Embryonic facial prominence (tissue), 1 donor: ENCODE measurements around the gene ZNF217.
"Not testable (repeated sequence)": the region's sequence is repeated elsewhere in the genome, so short reads cannot be mapped to it uniquely, and the experiment has no call there.

Experiments used
- DNase-seq: peaks from one replicate; pipeline ENCODE4 v3.0.0-alpha.2; 2016; ENCODE audit errors: extremely low spot score

ZNF217 gene

DNA sequence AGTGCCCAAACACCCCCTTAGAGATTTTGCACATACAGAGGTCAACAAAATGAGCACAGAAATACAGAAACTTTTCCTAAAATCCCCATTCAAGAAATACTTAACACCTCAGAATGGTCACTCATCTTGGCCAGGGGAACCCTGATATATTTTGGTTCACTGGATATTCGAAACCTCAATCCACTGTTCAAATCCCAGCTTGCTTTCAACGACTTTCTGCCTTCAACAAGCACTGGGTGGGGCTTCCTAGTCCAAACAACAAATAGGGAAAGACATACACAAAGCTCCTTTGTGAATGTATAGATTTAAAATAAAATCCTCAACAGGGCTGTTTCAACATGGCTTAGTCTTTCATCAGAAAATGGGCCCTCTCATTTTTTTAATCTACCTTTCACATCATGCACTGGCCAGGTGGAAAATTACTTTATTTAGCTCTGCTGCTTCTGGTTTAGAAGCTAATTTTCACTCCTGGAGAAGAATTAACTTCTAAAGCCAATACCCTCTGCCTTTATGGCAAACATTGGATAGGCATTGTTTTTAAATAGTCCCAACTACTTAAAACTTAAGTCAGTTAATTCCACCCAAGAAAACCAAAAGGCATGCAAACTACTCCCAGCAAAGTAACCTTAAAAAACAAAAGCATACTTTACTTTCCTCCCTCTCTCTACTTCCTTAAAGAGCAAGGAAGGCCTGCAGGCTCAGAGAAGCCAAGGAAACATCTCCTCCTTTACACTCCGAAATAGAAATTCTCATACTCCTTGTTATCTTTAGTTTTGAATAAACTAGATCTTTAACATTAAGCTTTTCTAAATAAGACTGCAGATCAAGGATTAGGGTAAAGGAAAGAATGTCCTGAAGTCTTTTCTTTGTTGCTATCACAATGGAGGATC lies 9.7 kb downstream of the ZNF217 start:
- DNase-seq = not testable (repeated sequence)

DNA sequence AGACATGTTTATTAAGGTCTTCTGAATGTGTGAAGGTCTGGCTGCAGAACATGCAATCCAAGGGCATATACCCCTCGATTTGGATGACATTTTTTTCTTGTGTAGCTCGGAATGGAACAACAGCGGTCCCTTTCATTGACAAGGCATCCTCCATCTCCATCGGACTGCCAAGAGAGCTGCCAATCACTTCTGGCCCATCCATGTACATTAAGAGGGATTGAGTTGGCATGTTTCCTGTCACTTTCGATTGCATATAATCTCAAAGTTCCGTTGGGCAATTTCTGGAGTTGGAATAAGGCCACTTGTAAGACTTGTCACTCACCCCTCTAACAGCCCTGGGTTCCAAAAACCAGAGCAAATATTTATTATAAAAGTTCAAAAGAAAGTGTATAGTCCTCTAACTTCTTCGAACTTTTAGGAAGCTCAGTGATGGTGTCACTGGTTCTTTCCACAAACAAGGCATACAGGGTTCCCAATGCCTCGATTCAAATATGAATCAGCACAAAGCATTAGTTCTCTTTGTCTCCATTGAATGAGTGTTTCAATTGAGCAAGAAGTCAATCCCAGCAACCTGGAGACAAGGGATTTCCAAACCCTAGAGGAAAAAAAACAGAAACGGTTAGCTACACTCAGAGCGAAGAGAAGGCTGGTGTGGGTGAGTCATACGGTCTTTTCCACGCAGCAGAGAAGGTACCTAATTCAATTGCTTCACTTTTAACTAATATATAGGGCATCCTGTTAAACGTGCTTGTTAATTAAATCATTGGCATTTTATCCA lies 10.9 kb downstream of the ZNF217 start:
- no peak for DNase-seq

DNA sequence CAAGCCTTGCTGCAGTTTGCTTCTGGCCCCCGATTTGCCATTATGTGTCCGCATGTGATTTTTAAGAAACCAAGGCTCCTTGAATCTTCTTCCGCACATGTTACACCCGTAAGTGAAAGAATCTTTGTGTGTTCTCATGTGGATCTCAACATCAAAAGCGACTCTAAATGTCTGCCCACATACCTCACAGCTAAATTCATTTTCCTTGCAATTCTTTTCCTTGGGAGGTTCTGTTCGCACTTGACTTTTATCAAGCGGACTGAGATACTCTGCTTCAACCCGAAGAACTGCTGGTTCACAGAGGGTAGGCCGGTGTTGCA lies 11.4 kb downstream of the ZNF217 start:
- no peak for DNase-seq

DNA sequence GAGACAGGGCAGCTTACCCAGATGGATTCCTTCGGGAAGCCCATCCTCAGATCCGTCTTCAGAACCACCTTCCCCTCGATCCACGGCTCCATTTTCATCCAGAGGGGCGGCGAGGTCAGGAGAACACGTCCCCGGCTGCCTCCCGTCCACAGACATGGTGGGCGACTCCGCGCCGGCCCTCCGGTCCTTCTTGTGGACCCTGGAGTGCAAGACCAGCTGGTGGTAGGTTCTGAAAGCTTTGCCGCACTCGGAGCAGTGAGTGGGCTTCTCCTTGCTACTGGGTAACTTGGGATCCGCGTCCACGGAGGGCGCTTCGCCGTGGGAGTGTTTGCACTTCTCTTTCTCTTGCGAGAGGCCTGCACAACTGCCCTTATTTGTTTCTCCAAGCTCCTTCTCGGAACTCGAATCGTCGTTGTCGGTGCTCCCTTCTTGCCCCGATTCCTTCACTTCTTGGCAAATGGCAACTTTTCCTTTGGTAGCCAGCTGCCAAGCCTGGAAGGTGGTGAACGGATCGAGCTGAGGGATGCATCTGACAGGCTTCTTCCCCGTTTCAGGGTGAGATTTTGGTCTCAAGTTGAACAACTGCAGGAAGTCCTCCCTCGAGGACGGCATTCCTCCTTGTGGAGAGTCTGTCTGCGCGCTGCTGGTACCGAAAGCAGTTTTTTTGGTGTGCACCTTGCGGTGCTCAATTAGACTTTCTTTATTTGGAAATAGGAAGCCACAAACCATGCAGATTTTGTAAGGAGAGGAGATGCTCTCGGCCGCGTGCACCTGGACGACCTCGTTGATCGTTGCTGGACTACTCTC lies 12.0 kb downstream of the ZNF217 start:
- no peak for DNase-seq

DNA sequence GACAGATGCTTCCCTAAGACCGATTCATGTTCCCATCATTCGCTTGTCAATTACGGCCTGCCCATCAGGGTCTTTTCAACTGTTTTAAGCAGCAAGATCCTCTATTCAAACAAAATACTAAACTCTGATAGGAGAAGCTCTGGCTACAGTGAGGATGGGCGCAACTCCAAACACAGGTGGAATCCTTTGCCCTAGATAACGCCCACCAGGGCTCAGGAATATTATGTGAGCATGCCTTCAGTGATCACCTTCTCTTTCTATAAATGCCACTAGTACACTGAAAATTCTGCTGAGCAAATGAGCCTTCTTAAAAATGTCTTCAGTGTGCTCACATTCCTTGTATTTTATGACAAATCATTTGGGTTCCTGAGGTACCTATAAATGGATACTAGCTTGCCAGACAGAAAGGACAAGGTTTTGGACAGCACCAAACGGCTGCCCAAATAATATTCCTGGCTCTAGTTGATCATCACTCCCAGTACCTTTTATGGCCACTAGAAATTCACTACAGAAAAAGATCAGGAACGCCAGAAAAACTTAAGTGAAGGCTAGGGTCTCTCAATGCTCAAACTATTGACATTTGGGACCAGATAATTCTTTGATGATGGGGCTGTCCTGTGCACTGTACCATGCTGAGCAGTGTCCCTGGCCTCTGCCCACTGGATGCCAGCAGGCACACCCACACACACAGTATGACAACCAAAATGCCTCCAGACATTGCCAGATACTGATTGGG lies 13.1 kb downstream of the ZNF217 start:
- no peak for DNase-seq

DNA sequence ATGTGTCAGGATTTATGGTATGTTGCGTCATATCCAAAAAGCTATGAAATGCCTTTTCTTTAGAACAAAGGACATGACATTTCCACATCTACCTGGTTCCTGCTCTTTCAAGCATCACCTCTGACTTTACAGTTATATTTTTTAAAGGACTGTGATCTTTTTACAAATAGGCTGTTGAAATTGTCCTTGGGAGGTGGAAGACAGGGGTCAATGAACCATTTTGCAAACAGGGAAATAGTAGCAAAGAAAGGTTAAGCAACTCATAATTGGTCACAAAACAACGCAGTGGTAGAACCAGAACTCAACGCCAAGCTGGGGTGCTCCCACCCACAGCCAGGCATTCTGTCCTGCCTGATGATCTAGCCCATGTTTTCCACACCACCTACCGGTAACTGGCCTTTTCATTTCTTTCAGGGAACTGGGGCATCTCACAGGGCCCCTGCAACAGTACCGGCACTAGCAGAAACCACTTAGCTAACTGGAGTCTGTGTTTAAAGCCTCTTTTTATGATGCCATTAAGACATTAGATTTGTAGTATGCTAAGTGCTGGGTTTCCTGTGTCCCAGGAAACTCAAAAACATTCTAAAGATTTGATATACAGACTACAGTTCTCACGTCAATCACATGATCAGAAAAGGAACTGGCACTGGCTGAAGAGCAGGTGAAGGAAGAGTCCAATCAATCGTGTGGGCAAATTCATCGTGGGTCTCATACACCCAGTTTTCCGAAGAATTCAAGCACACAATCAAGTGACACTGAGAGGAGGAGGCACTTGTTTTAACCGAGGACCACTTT lies 13.9 kb downstream of the ZNF217 start:
- DNase-seq = no peak

DNA sequence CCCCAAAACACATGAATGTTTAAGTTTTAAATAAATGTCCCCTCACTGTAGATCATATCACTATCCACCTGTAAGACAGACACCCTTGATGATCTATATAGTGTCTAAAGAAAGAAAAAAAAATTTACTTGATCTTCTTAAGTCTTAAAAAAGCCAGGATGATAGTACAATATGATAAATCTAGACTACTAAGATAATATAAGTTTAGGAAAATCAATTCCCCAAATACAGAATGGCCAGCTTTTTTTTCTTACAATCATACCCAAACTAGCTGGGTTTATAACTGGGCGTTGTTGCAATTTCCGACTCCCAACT lies 14.4 kb downstream of the ZNF217 start:
- DNase-seq = no peak

DNA sequence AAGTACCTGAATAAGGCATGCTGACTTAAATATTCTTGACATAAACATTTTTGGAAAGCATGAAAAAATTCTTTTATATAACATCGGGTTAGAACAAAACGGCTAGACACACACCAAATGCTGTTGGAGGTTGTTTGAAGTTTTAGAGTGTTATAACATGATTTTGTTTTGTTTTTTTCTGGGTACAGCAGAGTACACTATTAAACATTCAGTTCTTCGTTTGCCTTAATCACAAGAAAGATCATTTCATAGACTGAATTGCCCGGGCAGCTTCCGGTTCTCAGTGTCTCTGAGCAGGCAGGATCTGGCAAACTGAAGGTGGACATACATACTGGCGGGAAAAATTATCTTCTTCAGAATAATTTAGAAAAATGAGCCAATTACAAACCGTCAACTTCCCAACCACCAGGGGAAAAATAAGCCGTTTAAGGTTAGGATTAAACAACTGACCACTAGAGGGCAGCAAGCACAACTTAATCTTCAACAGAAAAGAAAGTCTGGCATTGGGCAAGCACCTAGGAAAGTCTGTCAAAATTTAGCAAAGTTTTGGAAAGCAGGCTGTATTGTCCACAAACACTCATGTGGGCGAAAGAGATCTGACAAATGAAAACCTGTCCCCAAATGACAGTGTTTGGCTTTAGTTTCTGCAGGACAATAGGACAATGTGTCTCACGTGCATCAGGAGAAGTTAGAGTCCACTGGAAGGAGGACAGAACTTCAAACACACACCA lies 15.0 kb downstream of the ZNF217 start:
- DNase-seq = peak; percentile 74

DNA sequence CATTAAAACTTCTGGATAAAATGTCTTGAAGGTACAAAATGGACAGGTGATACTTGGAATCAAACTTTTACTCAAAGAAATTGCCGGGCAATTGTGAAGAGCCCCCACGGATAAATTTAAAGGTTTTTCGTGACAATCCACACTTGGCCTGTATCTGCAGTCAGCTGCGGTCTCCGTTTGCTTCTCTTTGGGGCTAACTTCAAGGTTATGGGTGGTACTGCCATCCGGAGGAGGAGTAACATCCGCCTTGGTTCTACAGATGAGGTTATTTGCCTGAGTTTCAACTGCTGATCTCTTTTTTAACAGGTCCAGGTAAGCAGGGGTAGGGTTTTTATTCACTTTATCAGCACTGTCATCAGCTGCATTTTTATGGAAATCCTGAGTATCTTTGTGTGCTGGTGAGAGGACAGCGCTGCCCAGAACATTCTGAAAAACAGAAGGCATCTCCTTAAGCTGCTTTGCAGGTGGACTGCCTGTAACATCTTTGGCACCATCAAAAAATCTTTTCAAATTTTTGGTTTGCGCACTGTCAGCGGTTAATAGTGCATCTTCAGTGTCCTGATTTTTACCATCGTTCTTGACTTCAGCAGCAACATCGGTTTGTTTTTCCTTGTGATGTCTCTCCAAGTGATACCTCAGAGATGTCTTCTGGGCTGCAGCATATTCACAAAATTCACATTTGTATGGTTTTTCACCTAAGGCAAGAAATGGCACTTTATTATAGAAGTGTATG lies 16.9 kb downstream of the ZNF217 start:
- no peak for DNase-seq

DNA sequence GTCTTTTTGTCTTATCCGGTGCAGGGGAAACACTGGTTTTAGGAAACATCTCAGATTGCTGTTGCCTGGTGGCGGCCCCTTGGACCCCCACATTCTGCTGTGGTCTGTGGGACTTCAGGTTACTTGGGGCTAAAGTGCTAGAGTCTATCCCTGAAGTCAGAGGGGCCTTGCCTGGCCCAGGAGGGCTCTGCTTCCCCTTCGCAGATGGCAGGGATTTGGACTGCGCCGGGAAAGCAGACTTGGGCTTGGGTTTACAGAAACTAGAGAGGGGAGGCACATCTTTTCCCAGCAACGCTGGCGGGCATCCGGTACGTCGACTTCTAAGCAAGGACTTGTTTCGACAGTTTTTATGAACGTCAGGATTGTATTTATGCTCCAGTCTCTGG lies 17.5 kb downstream of the ZNF217 start:
- no peak for DNase-seq

DNA sequence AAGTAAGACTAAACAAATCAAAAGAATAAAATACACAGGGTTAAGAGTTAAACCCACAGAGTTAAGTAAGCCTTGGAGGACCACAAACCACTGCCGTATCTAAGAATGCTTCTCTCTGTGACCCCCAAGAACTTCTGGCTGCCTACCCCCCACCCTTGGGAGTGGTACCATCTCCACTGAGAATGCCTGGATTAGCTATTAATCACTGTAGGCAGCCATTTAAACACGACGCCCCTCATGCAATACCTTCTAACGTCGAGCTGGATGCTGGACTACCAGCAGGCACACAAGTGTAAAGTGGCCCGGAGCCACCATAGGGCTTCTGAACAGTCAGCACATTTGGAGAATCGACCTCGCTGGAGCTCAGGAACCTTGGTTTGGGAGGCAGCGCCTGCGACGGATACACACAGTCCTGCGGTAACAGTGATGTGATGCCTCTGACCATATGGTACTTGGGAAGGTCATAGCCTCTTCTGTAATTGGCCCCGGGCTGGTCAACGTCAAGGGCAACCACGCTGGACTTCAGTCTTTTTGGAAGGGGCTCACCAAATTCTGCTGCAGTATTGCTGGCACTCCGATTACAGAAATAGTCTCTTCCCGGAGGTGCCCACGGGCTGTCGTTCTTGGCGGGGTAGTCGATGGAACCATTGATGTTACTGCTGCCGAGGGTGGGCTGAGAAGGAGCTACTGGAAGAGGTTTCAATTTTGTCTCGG lies 18.0 kb downstream of the ZNF217 start:
- DNase-seq = no peak

DNA sequence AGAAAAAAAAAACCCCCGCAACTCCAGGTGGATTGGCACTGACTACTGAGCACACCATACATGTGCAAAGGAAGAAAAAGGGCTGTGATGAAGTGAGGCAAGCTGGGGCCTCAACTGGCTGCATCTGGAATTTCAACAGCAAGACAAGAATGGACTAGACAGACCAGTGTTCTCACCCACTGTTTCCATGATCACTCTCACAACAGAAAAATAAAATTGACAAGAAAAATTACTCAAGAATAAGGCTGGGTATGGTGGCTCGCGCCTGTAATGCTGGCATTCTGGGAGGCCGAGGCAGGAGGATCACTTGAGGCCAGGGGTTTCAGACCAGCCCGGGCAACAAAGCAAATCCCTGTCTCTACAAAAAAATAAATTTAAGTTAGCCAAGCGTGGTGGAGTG lies 18.8 kb downstream of the ZNF217 start:
- no peak for DNase-seq

DNA sequence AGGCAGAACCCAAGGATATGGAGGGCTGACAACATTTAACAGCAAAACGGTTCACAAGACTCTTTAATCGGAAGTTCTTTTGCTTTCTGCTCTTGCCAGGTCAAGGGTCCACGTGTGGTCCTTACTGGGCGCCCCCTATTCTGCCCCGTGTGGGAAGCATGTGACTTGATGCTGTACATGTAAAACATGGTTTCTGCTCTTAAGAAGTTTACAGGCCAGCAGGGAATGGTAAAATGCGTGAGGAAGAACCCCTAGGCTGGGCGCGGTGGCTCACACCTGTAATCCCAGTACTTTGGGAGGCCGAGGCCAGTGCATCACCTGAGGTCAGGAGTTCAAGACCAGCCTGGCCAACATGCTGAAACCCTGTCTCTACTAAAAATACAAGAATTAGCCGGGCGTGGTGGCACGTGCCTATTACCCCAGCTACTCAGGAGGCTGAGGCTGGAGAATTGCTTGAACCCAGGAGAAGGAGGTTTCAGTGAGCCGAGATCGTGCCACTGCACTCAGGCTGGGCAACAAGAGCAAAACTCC lies 19.3 kb downstream of the ZNF217 start:
- no peak for DNase-seq

DNA sequence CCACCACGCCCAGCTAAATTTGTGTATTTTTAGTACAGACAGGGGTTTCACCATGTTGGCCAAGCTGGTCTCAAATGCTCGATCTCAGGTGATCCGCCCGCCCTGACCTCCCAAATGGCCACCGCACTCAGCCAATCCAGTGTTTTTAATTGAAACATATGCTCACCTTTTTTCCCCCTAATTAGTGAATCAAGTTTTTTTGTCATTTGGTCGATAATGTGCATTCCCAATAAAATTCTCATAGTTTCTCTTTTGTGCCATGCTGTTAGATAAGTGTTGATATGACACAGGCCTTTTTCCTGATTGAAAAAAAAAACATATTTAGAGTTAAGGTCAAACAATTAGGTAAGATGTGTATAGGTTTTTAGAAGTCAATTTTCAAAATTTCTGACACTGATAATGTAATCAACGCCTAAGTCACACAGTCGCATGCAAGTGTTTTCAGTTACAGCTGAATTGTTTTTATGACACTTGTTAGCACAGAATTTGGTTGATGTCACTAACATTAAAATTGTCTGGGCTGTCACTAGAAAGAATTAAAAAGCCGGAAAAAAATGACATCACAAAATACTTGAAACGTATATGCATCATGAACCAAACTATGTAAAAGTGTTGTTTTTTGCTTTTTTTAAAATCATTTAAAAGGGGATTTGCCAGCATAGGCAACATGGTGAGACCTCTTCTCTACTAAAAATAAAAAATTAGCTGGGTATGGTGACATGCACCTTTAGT lies 21.9 kb downstream of the ZNF217 start:
- DNase-seq = no peak

DNA sequence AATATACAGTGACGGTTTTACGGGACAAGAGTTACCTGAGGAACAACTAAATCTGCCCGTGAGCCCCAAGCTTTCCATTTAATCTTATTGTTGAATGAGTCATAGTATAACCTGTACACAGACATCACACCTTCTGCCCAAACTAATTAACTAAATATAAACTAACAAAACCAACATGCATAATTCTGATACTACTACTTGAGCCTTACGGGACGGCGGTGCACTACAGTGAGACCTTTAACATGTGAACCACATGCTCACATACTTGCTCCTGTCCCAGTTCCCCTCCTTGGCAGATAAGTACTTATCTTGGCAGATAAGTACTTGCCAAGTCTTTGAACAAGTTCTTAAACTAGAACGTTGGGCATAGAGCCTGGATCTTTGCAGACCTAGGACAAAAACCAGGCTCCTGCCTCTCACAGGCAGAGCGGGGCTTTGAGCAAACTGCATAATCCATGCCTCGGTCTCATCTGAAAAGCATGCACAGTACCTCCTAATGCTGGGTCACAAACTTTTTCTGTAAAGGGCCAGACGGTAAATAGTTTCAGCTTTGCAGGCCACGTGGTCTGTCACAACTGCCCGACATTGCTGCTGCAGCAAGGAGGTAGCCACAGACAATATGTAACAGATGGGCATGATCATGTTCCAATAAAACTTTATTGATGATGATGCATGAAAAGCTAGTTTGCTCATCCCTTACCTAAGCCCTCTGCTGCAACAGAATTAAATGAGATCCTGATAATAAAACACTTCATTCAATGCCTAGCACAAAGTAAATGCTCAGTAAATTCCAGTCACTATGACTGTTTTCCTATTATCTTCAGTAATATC lies 23.0 kb downstream of the ZNF217 start:
- DNase-seq = no peak

DNA sequence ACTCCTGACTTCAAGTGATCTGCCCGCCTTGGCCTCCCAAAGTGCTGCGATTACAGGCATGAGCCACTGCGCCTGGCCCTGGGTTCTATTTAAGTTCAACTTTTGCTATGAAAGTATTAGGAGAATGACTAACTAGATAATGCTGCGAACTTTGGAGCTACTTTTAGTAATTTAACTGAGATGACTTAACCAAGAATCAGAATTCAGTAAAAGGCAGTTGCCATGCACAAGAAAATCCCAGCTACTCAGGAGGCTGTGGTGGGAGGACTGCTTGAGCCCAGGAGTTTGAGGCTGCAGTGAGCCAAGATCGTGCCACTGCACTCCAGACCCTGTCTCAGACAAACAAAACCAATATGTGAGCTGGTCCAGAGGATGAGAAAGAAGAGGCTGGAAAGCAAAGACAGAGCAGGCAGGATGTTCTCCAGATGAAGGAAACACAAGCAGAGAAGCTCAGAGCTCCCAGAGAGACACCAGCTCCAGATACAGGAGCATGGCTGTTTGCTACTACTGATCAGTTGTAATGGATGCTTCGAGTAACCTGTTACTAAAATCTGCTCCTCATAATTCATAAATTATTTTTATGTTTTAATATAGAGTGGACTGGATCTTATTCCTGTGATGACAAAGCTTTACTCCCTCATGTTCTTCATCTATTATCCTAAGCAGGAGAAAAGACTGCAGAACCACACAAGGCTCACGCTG lies 23.9 kb downstream of the ZNF217 start:
- no peak for DNase-seq

DNA sequence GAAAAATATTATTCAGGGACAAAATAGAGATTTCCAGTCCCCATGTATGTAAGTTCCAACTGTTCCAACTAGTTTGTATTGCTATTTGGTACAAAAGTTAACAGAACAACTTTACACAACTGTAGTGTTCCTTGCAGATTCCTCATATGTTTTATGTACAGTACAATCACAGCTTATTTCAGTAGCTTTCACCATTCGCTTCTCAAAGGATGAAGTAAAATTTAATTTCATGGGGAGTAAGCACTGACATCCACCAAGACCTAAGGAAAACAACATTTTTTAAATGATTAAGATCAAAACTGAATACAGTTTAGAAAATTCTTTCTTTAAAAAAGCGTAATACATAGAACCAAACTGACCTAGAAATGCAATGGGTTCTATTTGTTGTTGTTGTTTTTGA lies 24.6 kb downstream of the ZNF217 start:
- DNase-seq = no peak
